Measurements from ENCODE around the gene MBNL1. TPM values are rescaled to one million over a fixed set of nuclear protein-coding genes. Genes with fewer than 3 reads are reported as not detected.
A peak's percentile ranks its signal among the peaks of the same experiment; 100 is the strongest.

The MBNL1 gene
- total and polyA plus RNA-seq, 2 of the 13 experiments (the other 11 are each of a cell fraction or from before 2014, with no cell fraction given), result 27.1 to 55.4 TPM

- no peak for TF ChIP-seq PAXIP1 (CRISPR knock-in tag; conservative IDR thresholded peaks at IDR 0.05)
- no peak for TF ChIP-seq ZFP62 (CRISPR knock-in tag; IDR thresholded peaks at IDR 0.05)
- peak; percentile 51; the same call in 1 of the 2 replicates for TF ChIP-seq ARNT2 (CRISPR knock-in tag; IDR thresholded peaks at IDR 0.05; ENCODE audit: low read depth)
- TF ChIP-seq ZNF331 (CRISPR knock-in tag; IDR thresholded peaks at IDR 0.05), result no peak
- TF ChIP-seq ZFAT (CRISPR knock-in tag; conservative IDR thresholded peaks at IDR 0.05), result no peak; the same call in 1 of the 2 replicates
- peak; percentile 77 for TF ChIP-seq BHLHE40 (IDR thresholded peaks at IDR 0.05; ENCODE audit: low read length)
- no peak; the same call in none of the 2 replicates for TF ChIP-seq IKZF5 (CRISPR knock-in tag; IDR thresholded peaks at IDR 0.05)
- TF ChIP-seq AHR (CRISPR knock-in tag; IDR thresholded peaks at IDR 0.05), result peak; percentile 82; the same call in 1 of the 2 replicates
- no peak for TF ChIP-seq ZNF30 (CRISPR knock-in tag; IDR thresholded peaks at IDR 0.05)
- TF ChIP-seq HOMEZ (CRISPR knock-in tag; IDR thresholded peaks at IDR 0.05; ENCODE audit: low read depth), result no peak
- TF ChIP-seq ZNF17 (CRISPR knock-in tag; IDR thresholded peaks at IDR 0.05), result no peak
- TF ChIP-seq ZNF160 (CRISPR knock-in tag; IDR thresholded peaks at IDR 0.05), result no peak
- TF ChIP-seq HNRNPH1 (optimal IDR thresholded peaks at IDR 0.05; ENCODE audit: low read depth, low read length), result no peak
- no peak for TF ChIP-seq ZBTB39 (CRISPR knock-in tag; IDR thresholded peaks at IDR 0.05)
- TF ChIP-seq MYC (CRISPR knock-in tag; IDR thresholded peaks at IDR 0.05; ENCODE audit: borderline replicate concordance), result peak; percentile 68; the same call in 1 of the 2 replicates
- TF ChIP-seq PPARG (CRISPR knock-in tag; conservative IDR thresholded peaks at IDR 0.05), result no peak
- peak; percentile 47 for TF ChIP-seq YEATS2 (CRISPR knock-in tag; IDR thresholded peaks at IDR 0.05; ENCODE audit: borderline replicate concordance)
- peak; percentile 47; the same call in 1 of the 2 replicates for TF ChIP-seq HNRNPL (IDR thresholded peaks at IDR 0.05; ENCODE audit: low read depth, low read length)
- TF ChIP-seq ZNF619 (CRISPR knock-in tag; IDR thresholded peaks at IDR 0.05), result no peak
- peak; percentile 82 for TF ChIP-seq ELF3 (CRISPR knock-in tag; IDR thresholded peaks at IDR 0.05)
- no peak for TF ChIP-seq NCOA5 (CRISPR knock-in tag; IDR thresholded peaks at IDR 0.05)
These were observed at the start of gene MBNL1 (continued) for GRCh38 chr3:152268555-152269055.
